ENCODE results near the gene KCNS3.

KCNS3 gene

GRCh38 chr2:17878281-17879136 is at the start of gene KCNS3:
Gene KCNS3 (plus strand): TSS chr2:17878667. CDS start chr2:17931009, 52,342 bp downstream.
- ATAC-seq = peak; percentile 76
- TF ChIP-seq POU6F1 (CRISPR knock-in tag; IDR thresholded peaks at IDR 0.05; ENCODE audit: borderline replicate concordance, low read depth) (no peak), ESRRG (CRISPR knock-in tag; IDR thresholded peaks at IDR 0.05) (no peak), SNAI2 (CRISPR knock-in tag; IDR thresholded peaks at IDR 0.05) (no peak), CREB5 (CRISPR knock-in tag; IDR thresholded peaks at IDR 0.05; ENCODE audit: low read depth) (no peak), ZFP3 (CRISPR knock-in tag; IDR thresholded peaks at IDR 0.05) (no peak), BACH2 (CRISPR knock-in tag; IDR thresholded peaks at IDR 0.05; ENCODE audit: borderline replicate concordance) (no peak), GLIS3 (CRISPR knock-in tag; IDR thresholded peaks at IDR 0.05) (no peak), PATZ1 (CRISPR knock-in tag; IDR thresholded peaks at IDR 0.05; ENCODE audit: borderline replicate concordance) (no peak), ISL1 (CRISPR knock-in tag; IDR thresholded peaks at IDR 0.05) (no peak), PPARA (CRISPR knock-in tag; IDR thresholded peaks at IDR 0.05; ENCODE audit: borderline replicate concordance) (no peak), ZFP30 (CRISPR knock-in tag; IDR thresholded peaks at IDR 0.05) (no peak), OSR1 (CRISPR knock-in tag; IDR thresholded peaks at IDR 0.05) (no peak), ZC3H10 (CRISPR knock-in tag; IDR thresholded peaks at IDR 0.05) (no peak), ARNTL (CRISPR knock-in tag; IDR thresholded peaks at IDR 0.05; ENCODE audit: borderline replicate concordance, low read depth) (no peak), ZNF565 (CRISPR knock-in tag; conservative IDR thresholded peaks at IDR 0.05; ENCODE audit: low read depth) (no peak), CSRNP3 (CRISPR knock-in tag; IDR thresholded peaks at IDR 0.05) (no peak), TSHZ2 (CRISPR knock-in tag; IDR thresholded peaks at IDR 0.05) (no peak), ZNF70 (CRISPR knock-in tag; IDR thresholded peaks at IDR 0.05) (no peak), RARB (CRISPR knock-in tag; IDR thresholded peaks at IDR 0.05) (no peak)

GRCh38 chr2:17830053-17831034 is 48.1 kb upstream of the KCNS3 start:
- peak; percentile 100 for ATAC-seq
- TF ChIP-seq TCF4 (CRISPR knock-in tag; IDR thresholded peaks at IDR 0.05; ENCODE audit: borderline replicate concordance) (no peak), ISL1 (CRISPR knock-in tag; IDR thresholded peaks at IDR 0.05) (0 out of 2 replicates have a peak, but pooled peaks have one; percentile 8), ZFP30 (CRISPR knock-in tag; IDR thresholded peaks at IDR 0.05) (no peak), PATZ1 (CRISPR knock-in tag; IDR thresholded peaks at IDR 0.05; ENCODE audit: borderline replicate concordance) (no peak), ZNF565 (CRISPR knock-in tag; conservative IDR thresholded peaks at IDR 0.05; ENCODE audit: low read depth) (0 out of 2 replicates have a peak, but pooled peaks have one; percentile 53), ZC3H10 (CRISPR knock-in tag; IDR thresholded peaks at IDR 0.05) (no peak), CSDC2 (CRISPR knock-in tag; IDR thresholded peaks at IDR 0.05) (0 out of 2 replicates have a peak, but pooled peaks have one; percentile 46), TSHZ2 (CRISPR knock-in tag; IDR thresholded peaks at IDR 0.05) (0 out of 2 replicates have a peak, but pooled peaks have one; percentile 35)

All from SK-N-SH treated with all-trans-retinoic acid at 6 μM for 48 hours (cell line).